ENCODE measurements around the gene USP15.
"Not testable (repeated sequence)": the region's sequence is repeated elsewhere in the genome, so short reads cannot be mapped to it uniquely, and the experiment has no call there.

The USP15 gene

GRCh38 chr12:62335057-62335456, 74.9 kb downstream of the USP15 start:
- no peak for DNase-seq

DNA sequence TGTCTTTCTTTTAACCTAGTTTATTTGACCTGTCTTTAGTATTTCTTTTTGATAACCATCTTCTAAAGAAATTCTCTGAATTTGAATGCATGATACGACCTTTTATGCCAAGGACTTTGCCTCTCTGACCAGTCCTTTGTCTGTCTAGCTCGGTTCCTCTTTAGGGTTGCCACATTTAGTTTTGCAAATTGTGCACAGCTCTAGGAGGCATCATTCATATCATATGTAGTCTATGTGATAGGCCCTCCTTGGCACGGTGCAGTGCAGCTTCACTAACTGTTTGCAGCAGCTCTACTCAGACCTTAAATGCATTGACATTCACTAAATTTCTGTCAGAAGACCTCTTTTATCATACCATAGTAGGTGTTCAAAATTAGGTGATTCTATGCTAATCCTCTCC, 75.6 kb downstream of the USP15 start:
- no peak for DNase-seq

DNA sequence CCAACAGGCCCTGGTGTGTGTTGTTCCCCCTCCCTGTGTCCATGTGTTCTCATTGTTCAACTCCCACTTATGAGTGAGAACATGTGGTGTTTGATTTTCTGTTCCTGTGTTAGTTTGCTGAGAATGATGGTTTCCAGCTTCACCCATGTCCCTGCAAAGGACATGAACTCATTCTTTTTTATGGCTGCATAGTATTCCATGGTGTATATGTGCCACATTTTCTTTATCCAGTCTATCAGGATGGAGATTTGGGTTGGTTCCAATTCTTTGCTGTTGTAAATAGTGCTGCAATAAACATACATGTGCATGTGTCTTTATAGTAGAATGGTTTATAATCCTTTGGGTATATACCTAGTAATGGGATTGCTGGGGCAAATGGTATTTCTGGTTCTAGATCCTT, 77.4 kb downstream of the USP15 start:
- DNase-seq = not testable (repeated sequence)

DNA sequence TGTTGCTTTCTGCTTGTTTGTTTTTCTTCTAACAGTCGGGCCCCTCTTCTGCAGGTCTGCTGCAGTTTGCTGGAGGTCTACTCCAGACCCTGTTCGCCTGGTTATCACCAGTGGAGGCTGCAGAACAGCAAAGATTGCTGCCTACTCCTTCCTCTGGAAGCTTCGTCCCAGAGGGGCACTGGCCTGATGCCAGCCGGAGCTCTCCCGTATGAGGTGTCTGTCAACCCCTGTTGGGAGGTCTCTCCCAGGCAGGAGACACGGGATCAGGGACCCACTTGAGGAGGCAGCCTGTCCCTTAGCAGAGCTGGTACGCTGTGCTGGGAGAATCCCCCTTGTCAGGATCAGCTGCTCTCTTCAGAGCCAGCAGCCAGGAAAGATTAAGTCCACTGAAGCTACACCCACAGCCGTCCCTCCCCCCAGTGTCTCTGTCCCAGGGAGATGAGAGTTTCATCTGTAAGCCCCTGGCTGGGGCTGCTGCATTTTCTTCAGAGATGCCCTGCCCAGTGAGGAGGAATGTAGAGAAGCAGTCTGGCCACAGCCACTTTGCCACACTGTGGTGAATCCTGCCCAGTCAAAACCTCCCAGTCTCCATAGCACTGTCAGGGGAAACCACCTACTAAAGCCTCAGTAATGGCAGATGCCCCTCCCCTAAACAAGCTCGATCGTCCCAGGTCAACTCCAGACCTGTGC, 82.6 kb downstream of the USP15 start:
- not testable (repeated sequence) for DNase-seq

DNA sequence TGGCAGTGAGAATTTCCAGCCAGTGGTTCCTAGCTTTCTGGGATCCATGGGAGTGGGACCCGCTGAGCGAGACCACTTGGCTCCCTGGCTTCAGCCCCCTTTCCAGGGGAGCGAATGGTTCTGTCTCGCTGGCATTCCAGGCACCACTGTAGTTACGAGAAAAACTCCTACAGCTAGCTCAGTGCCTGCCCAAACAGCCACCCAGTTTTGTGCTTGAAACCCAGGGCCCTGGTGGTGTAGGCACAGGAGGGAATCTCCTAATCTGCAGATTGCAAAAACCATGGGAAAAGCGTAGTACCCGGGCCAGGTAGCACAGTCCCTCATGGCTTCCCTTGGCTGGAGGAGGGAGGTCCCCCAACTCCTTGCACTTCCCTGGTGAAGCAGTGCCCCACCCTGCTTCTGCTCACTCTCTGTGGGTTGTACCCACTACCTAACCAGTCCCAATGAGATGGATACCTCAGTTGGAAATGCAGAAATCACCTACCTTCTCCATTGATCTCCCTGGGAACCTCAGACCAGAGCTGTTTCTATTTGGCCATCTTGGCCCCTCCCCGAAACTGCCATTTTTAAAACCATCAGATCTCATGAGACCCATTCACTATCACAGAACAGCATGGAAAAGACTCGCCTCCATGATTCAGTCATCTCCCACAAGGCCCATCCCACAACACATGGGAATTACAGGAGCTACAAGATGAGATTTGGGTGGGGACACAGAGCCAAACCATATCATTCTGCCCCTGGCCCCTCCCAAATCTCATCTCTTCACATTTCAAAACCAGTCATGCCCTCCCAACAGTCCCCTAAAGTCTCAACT, 83.3 kb downstream of the USP15 start:
- not testable (repeated sequence) for DNase-seq

DNA sequence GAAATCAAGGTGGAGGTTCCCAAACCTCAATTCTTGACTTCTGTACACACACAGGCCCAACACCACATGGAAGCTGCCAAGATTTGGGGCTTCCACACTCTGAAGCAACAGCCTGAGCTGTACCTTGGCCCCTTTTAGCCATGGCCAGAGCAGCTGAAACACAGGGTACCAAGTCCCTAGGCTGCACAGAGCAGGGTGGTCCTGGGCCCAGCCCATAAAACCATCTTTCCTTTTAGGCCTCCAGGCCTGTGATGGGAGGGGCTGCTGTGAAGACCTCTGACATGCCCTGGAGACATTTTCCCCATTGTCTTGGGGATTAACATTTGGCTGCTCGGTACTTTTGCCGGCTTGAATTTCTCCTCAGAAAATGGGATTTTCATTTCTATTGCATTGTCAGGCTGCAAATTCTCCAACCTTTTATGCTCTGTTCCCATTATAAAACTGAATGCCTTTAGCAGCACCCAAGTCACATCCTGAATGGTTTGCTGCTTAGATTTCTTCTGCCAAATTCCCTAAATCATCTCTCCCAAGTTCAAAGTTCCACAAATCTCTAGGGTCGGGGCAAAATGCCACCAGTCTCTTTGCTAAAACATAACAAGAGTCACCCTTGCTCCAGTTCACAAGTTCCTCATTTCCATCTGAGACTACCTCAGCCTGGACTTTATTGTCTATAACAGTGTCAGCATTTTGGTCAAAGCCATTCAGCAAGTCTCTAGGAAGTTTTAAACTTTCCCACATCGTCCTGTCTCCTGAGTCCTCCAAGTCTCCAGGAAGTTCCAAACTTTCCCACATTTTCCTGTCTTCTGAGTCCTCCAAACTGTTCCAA, 84.7 kb downstream of the USP15 start:
- not testable (repeated sequence) for DNase-seq

- DNase-seq = no peak
Measured at GRCh38 chr12:62345667-62346066, 85.5 kb downstream of the USP15 start.

DNA sequence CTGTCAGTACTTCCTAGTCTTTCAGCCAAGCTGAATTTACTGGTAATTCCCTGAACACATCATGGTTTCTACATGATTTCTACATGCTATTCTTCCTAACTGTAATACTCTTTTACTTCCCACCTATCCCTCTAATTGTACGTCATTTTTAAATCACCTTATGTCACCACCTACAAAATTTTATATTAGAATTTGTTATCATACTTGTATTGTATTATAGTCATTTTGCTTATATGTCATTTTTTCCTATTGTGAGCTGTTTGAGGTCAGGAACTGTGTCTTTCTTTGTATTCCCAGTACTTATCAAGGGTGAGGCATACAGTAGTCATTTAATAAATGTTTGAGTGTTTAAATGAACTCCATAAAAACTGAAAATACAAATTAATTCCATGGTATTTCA, 86.6 kb downstream of the USP15 start:
- no peak for DNase-seq

- no peak for DNase-seq
Measured at GRCh38 chr12:62347922-62348650, 87.9 kb downstream of the USP15 start.

DNA sequence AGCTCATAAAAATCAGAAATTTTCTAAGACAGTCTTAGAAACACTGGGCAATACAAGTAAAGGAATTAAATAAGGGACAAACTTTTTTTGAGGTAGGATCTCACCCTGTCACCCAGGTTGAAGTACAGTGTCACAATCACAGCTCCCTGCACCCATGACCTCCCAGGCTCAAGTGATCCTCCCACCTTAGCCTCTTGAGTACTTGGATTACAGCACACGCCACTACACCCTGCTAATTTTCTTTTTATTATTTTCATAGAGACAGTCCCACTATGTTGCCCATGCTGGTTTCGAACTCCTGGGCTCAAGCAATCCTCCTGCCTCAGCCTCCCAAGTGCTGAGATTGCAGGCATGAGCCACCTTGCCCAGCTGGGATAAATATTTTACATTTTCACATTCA, 90.3 kb downstream of the USP15 start:
- DNase-seq = no peak

- DNase-seq = no peak
Measured at GRCh38 chr12:62351326-62351725, 91.1 kb downstream of the USP15 start.

GRCh38 chr12:62361048-62361447, 100.8 kb downstream of the USP15 start:
- DNase-seq = no peak

DNA sequence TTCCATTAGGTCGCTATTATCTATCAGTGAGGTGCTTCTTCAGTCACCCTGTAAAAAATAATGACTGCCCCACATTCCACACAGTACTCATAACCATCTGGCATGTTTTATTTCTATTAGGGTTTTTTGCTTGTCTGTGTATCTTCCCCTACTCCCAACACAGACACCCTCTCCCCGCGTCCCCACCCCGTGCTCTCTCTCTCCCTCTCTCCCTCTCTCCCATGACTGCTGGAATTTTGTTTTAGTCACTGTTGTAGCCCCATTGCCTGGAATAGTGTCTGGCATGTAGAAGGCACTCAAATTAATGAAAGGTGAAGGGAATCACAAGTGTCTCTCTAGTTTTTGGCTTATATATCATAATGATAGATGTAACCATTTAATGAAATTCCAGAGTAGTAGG, 103.3 kb downstream of the USP15 start:
- DNase-seq = no peak

DNA sequence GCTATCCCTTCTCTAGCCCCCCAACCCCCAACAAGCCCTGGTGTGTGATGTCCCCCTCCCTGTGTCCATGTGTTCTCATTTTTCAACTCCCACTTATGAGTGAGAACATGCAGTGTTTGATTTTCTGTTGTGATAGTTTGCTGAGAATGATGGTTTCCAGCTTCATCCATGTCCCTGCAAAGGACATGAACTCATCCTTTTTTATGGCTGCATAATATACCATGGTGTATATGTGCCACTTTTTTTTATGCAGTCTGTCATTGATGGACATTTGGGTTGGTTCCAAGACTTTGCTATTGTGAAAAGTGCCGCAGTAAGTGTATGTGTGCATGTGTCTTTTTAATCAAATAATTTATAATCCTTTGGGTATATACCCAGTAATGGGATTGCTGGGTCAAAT, 104.5 kb downstream of the USP15 start:
- DNase-seq = not testable (repeated sequence)

- DNase-seq = not testable (repeated sequence)
Measured at GRCh38 chr12:62365846-62366245, 105.6 kb downstream of the USP15 start.

GRCh38 chr12:62368430-62369223, 108.4 kb downstream of the USP15 start:
- not testable (repeated sequence) for DNase-seq

DNA sequence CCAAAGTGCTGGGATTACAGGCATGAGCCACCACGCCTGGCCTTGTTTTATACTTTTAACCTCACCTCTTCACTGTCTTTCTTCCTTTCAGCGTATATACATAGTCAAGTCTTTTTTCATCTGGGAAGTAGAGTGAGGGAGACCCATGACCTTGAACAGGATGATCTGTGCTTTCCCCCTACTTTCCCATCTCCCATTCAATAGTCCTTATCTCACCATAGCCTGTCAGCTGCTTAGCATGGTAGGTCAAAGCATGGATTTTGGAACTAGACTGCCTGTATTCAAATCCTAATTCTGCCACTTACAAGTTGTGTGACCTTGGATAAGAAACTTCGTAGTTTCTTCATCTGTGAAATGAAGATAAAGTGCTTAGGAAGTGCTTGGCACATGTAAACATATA, 110.0 kb downstream of the USP15 start:
- no peak for DNase-seq

GRCh38 chr12:62371661-62372060, 111.5 kb downstream of the USP15 start:
- no peak for DNase-seq

GRCh38 chr12:62372134-62372533, 111.9 kb downstream of the USP15 start:
- DNase-seq = no peak

DNA sequence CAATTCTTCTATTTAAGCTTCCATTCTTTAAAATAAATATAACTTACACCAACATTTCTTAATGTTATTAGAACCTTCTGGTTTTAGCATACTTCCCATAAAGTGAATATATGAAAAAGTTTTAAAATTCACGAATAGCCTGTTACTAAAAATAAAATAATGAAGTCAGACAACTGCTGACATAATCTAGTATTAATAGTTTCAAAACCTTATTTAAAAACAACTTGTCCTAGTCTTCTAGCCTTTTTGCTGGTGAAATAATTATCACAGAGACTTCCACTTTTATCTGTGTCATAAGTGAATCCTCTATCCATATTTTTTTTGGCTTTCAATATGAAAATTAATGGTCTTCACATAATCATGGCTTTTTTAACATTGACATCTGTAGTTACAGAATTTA, 112.6 kb downstream of the USP15 start:
- no peak for DNase-seq

DNA sequence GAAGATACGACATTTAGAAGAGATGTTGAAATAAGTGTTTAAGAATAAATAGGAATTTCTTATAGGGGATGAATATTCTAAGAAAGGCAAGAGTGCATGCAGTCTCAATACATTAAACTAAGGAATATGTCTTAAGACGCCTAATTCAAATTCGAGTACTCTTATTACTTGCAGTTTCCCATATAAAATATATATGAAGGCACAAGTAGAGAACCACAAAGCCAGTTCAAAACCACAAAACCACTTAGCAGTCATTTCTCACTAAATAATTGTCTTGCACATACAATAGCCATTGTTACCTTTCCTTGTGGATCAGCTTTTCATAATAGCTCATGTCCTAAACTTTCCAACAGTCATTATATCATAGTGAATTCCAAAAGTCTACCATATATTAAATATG, 115.4 kb downstream of the USP15 start:
- DNase-seq = no peak

Data from activated effector memory CD4-positive, alpha-beta T cell treated with anti-CD3 and anti-CD28 coated beads, Interleukin-2, amount 50 U/mL, for 16 hours (primary cell).